ENCODE measurements around the gene ADISSP.

DNA sequence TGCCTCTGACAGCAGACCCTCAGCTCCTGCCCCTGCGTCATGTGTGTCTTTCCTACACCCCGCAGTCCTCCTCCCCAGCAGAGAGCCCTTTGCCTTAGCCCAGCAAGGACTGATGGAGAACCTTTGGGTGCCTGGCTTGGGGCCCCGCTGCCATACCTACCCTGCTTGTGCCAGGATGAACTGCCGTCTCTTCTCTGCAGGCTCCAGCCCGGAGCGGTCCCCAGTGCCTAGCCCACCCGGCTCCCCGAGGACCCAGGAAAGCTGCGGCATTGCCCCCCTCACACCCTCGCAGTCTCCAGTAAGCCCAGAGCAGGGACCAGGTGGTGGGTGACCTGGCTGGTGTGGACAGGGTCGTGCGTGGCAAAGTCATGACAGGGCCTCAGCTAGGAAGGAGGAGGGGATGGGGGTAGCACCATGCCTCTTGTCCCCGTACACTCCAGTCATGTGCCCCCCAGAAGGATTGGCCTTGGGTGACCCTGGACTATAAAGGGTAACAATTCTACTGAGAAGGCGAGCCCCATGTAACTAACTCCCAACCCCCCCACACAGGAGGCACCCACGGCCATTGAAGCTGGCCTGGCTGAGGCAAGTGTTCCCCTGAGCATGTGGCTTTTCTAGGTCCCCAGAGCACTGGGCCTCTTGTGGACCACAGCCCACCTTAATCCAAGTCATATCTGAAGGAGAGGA lies 26.8 kb downstream of the ADISSP start:
- no peak for TF ChIP-seq ZFP30 (CRISPR knock-in tag; IDR thresholded peaks at IDR 0.05)
- TF ChIP-seq ZFP3 (CRISPR knock-in tag; IDR thresholded peaks at IDR 0.05), result no peak
- no peak for TF ChIP-seq ARNTL (CRISPR knock-in tag; IDR thresholded peaks at IDR 0.05; ENCODE audit: borderline replicate concordance, low read depth)
- TF ChIP-seq, protein P1, sequence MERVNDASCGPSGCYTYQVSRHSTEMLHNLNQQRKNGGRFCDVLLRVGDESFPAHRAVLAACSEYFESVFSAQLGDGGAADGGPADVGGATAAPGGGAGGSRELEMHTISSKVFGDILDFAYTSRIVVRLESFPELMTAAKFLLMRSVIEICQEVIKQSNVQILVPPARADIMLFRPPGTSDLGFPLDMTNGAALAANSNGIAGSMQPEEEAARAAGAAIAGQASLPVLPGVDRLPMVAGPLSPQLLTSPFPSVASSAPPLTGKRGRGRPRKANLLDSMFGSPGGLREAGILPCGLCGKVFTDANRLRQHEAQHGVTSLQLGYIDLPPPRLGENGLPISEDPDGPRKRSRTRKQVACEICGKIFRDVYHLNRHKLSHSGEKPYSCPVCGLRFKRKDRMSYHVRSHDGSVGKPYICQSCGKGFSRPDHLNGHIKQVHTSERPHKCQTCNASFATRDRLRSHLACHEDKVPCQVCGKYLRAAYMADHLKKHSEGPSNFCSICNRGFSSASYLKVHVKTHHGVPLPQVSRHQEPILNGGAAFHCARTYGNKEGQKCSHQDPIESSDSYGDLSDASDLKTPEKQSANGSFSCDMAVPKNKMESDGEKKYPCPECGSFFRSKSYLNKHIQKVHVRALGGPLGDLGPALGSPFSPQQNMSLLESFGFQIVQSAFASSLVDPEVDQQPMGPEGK (CRISPR knock-in tag; IDR thresholded peaks at IDR 0.05; ENCODE audit: borderline replicate concordance), result no peak
